SK-N-SH treated with all-trans-retinoic acid at 6 μM for 48 hours (cell line): ENCODE measurements around the gene KDSR.
A peak's percentile ranks its signal among the peaks of the same experiment; 100 is the strongest.

Experiments
- ATAC-seq: fragments of 200-7000 bp; cut with Tn5 transposase; 3 replicates; pipeline ENCODE4 v1.9.1; 2020; ENCODE audit warnings: mild to moderate bottlenecking, moderate library complexity
- ARNTL ChIP-seq: fragments of 450-650 bp; formaldehyde crosslinking; IDR thresholded peaks from 2 replicates; pipeline ENCODE4 v1.5.0; 2020; ENCODE audit warnings: low read depth, mild to moderate bottlenecking, moderate library complexity, borderline replicate concordance
- CREB5 ChIP-seq: fragments of 250-450 bp; sonication (Bioruptor Pico); IDR thresholded peaks from 2 replicates; pipeline ENCODE4 v1.5.1; 2020; ENCODE audit warnings: low read depth, mild to moderate bottlenecking, moderate library complexity
- CSRNP3 ChIP-seq: fragments of 250-450 bp; sonication (Bioruptor Pico); IDR thresholded peaks from 2 replicates; pipeline ENCODE4 v1.5.1; 2021; ENCODE audit warnings: mild to moderate bottlenecking, moderate library complexity
- ESRRG ChIP-seq: fragments of 250-450 bp; sonication (Bioruptor Pico); IDR thresholded peaks from 2 replicates; pipeline ENCODE4 v1.6.1; 2021; ENCODE audit warnings: mild to moderate bottlenecking
- GLIS3 ChIP-seq: fragments of 250-450 bp; sonication (Bioruptor Pico); IDR thresholded peaks from 2 replicates; pipeline ENCODE4 v1.5.0; 2020; ENCODE audit warnings: mild to moderate bottlenecking, moderate library complexity
- ISL1 ChIP-seq: fragments of 250-450 bp; sonication (Bioruptor Pico); IDR thresholded peaks from 2 replicates; pipeline ENCODE4 v2.1.2; 2022; ENCODE audit warnings: mild to moderate bottlenecking, moderate library complexity
- OSR1 ChIP-seq: fragments of 250-450 bp; sonication (Bioruptor Pico); IDR thresholded peaks from 2 replicates; pipeline ENCODE4 v1.8.0; 2022; ENCODE audit warnings: moderate library complexity, mild to moderate bottlenecking, inconsistent platforms
- PATZ1 ChIP-seq: fragments of 250-450 bp; sonication (Bioruptor Pico); IDR thresholded peaks from 2 replicates; pipeline ENCODE4 v1.8.0; 2020; ENCODE audit warnings: mild to moderate bottlenecking, moderate library complexity, borderline replicate concordance
- PPARA ChIP-seq: fragments of 250-450 bp; sonication (Bioruptor Pico); IDR thresholded peaks from 2 replicates; pipeline ENCODE4 v1.5.0; 2020; ENCODE audit warnings: mild to moderate bottlenecking, borderline replicate concordance
- RARB ChIP-seq: fragments of 250-450 bp; sonication (Bioruptor Pico); IDR thresholded peaks from 2 replicates; pipeline ENCODE4 v1.8.0; 2021; ENCODE audit warnings: mild to moderate bottlenecking, moderate library complexity
- SNAI2 ChIP-seq: fragments of 250-450 bp; sonication (Bioruptor Pico); IDR thresholded peaks from 2 replicates; pipeline ENCODE4 v1.5.0; 2020; ENCODE audit warnings: mild to moderate bottlenecking, moderate library complexity
- TCF4 ChIP-seq: fragments of 250-450 bp; sonication (Bioruptor Pico); IDR thresholded peaks from 2 replicates; pipeline ENCODE4 v1.8.0; 2021; ENCODE audit warnings: mild to moderate bottlenecking, moderate library complexity, borderline replicate concordance
- TSHZ2 ChIP-seq: fragments of 250-450 bp; sonication (Bioruptor Pico); IDR thresholded peaks from 2 replicates; pipeline ENCODE4 v1.5.0; 2020; ENCODE audit warnings: mild to moderate bottlenecking, moderate library complexity
- ZC3H10 ChIP-seq: fragments of 250-450 bp; sonication (Bioruptor Pico); IDR thresholded peaks from 2 replicates; pipeline ENCODE4 v1.5.1; 2021; ENCODE audit warnings: mild to moderate bottlenecking, moderate library complexity
- ZFP30 ChIP-seq: fragments of 450-650 bp; formaldehyde crosslinking; IDR thresholded peaks from 2 replicates; pipeline ENCODE4 v1.5.0; 2022; ENCODE audit warnings: mild to moderate bottlenecking, moderate library complexity
- ZNF70 ChIP-seq: fragments of 450-650 bp; formaldehyde crosslinking; IDR thresholded peaks from 2 replicates; pipeline ENCODE4 v1.5.0; 2020; ENCODE audit warnings: mild to moderate bottlenecking, moderate library complexity
- ZNF8 ChIP-seq: fragments of 450-650 bp; formaldehyde crosslinking; IDR thresholded peaks from 2 replicates; pipeline ENCODE4 v1.5.0; 2020; ENCODE audit warnings: mild to moderate bottlenecking, moderate library complexity
- TF ChIP-seq, protein P1 (sequence below): fragments of 250-450 bp; sonication (Bioruptor Pico); IDR thresholded peaks from 2 replicates; pipeline ENCODE4 v1.8.0; 2021; ENCODE audit warnings: low read depth, mild to moderate bottlenecking, moderate library complexity, borderline replicate concordance

The KDSR gene

GRCh38 chr18:63320123-63320974 is 46.7 kb downstream of the KDSR start:
- no peak for TF ChIP-seq CSRNP3 (CRISPR knock-in tag)
- no peak for TF ChIP-seq ZNF8 (CRISPR knock-in tag)
- TF ChIP-seq CREB5 (CRISPR knock-in tag): no peak
- TF ChIP-seq TSHZ2: no peak
- TF ChIP-seq, protein P1, sequence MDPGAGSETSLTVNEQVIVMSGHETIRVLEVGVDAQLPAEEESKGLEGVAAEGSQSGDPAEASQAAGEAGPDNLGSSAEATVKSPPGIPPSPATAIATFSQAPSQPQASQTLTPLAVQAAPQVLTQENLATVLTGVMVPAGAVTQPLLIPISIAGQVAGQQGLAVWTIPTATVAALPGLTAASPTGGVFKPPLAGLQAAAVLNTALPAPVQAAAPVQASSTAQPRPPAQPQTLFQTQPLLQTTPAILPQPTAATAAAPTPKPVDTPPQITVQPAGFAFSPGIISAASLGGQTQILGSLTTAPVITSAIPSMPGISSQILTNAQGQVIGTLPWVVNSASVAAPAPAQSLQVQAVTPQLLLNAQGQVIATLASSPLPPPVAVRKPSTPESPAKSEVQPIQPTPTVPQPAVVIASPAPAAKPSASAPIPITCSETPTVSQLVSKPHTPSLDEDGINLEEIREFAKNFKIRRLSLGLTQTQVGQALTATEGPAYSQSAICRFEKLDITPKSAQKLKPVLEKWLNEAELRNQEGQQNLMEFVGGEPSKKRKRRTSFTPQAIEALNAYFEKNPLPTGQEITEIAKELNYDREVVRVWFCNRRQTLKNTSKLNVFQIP (CRISPR knock-in tag): no peak
- no peak for TF ChIP-seq GLIS3 (CRISPR knock-in tag)
- no peak for TF ChIP-seq SNAI2
- no peak for TF ChIP-seq ZFP30 (CRISPR knock-in tag)
- no peak for TF ChIP-seq TCF4
- no peak for TF ChIP-seq PATZ1 (CRISPR knock-in tag)
- no peak for TF ChIP-seq ISL1 (CRISPR knock-in tag)
- TF ChIP-seq ESRRG: no peak
- no peak for TF ChIP-seq PPARA (CRISPR knock-in tag)
- TF ChIP-seq OSR1 (CRISPR knock-in tag): no peak
- TF ChIP-seq ARNTL (CRISPR knock-in tag): no peak
- no peak for TF ChIP-seq ZC3H10 (CRISPR knock-in tag)
- TF ChIP-seq RARB (CRISPR knock-in tag): no peak
- peak; percentile 56 for ATAC-seq

DNA sequence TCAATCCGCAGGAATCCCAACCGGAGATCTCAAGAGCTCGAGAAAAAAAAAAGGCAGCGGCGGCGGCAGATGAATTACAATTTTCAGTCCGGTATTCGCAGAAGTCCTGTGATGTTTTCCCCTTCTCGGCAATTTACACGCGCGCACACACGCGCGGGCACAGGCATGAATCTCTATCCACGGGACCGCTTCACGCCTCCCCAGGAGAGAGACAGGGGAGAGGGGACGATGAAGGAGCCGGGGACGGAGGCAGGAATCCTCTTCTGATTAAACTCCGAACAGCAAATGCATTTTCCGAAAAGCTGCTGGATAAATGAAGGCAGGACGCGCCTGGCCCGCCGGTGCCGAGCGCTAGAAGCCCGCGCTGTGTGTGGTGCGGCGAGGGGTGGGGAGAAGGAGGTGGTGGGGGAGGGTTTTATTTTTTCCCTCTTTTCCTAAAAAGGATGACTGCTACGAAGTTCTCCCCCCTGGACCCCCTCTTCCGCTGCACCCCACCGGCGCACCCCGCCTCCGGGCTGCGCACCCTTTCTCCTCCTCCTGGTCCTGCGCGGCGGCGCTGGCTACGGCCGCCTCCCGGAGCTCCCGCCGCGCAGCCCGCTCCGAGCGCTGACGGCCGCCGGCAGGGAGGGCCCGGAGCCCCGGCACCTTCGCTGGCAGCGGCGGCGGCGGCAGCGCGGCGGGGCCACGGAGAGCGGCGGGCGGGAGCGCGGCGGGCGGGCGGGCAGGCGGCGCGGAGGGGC is 47.5 kb downstream of the KDSR start, which contains the start of gene BCL2:
TSS of gene BCL2 (minus strand) at position 387 of the 740 bp plus-strand sequence.
- TF ChIP-seq TSHZ2: no peak
- TF ChIP-seq PATZ1 (CRISPR knock-in tag): no peak
- no peak for TF ChIP-seq RARB (CRISPR knock-in tag)
- no peak for TF ChIP-seq PPARA (CRISPR knock-in tag)
- no peak for TF ChIP-seq ZNF70 (CRISPR knock-in tag)
- no peak for TF ChIP-seq OSR1 (CRISPR knock-in tag)
- no peak for TF ChIP-seq ZC3H10 (CRISPR knock-in tag)
- peak; percentile 55 for ATAC-seq
